ENCODE results near the gene CCDC178.
"Not testable (repeated sequence)": the region's sequence is repeated elsewhere in the genome, so short reads cannot be mapped to it uniquely, and the experiment has no call there.

CCDC178 gene

DNA sequence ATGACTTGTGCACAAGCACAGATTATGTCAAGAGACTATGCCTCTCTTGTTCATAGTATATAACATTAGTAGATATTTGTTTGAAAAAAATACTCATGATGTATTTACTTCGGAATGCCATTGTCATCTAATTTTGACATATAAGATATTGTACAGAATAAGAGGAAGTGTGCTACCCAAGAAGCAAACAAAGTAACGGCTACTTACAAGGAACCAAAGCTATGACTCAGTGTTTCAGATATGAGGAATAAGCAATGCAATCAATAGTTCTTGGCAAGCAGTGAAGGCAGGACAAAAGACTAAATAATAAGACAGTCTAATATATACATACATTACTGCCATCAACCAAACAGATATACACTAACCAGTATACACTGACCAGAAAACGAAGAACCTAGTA is 256.3 kb downstream of the CCDC178 start:
- no peaks in the 10 kb centered on the region for H3K4me1 ChIP-seq (ENCODE audit: control insufficient read depth, insufficient read depth, low read length)
- no peak overlapping the region for H3K4me3 ChIP-seq (ENCODE audit: low read length)
- H3K36me3 ChIP-seq (ENCODE audit: control insufficient read depth, insufficient read depth, low read length), result no peaks in the 10 kb centered on the region
- H3K27ac ChIP-seq (ENCODE audit: low read depth, low read length), result no peak overlapping the region
- no peak overlapping the region for H3K9ac ChIP-seq (ENCODE audit: low read length)
- H3K27me3 ChIP-seq (ENCODE audit: control insufficient read depth, insufficient read depth, low read length), result no peaks in the 10 kb centered on the region

DNA sequence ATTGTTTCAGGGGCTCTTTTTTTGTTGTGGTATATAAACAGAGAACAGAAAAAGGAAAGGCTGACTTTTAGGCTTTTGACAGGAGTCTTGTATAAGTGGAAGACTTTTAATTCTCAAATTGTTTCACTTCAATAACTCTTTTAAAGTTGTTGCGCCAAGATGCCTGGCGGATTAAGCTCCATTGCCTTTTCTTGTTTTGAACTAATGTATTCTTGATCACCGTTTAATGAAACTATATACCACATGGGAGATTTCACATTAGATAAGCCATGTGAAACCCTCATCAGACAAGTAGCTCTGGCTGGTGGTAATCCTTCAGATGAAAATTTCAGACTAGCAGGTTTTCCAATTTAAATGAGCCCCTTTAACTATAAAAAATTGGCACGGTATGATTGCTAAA is 257.4 kb downstream of the CCDC178 start:
- Histone ChIP-seq H3K9ac (ENCODE audit: low read length) (no peak overlapping the region), H3K36me3 (ENCODE audit: control insufficient read depth, insufficient read depth, low read length) (no peaks in the 10 kb centered on the region), H3K27me3 (ENCODE audit: control insufficient read depth, insufficient read depth, low read length) (no peaks in the 10 kb centered on the region), H3K4me1 (ENCODE audit: control insufficient read depth, insufficient read depth, low read length) (no peaks in the 10 kb centered on the region), H3K27ac (ENCODE audit: low read depth, low read length) (no peak overlapping the region), H3K4me3 (ENCODE audit: low read length) (no peak overlapping the region)

DNA sequence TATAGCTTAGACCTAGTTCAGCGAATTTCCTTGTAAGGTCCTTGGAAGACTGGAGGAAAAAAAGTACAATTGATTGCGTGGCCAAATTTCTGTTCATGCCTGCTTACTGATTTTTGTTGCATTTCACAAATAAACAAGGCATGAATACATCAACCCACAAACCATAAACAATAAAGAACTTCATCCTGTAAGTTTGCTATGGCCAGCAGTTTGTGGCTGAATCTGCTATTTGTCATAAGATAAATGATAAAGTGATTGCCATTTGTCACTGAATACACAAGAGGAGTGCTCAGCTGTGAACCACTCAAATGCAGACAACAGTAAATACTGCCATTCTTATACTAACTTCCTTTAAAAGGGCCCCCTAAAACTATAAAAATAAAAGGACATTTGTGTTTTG is 259.5 kb downstream of the CCDC178 start:
- no peaks in the 10 kb centered on the region for H3K4me1 ChIP-seq (ENCODE audit: control insufficient read depth, insufficient read depth, low read length)
- no peaks in the 10 kb centered on the region for H3K36me3 ChIP-seq (ENCODE audit: control insufficient read depth, insufficient read depth, low read length)
- H3K27ac ChIP-seq (ENCODE audit: low read depth, low read length), result no peak overlapping the region
- H3K27me3 ChIP-seq (ENCODE audit: control insufficient read depth, insufficient read depth, low read length), result no peaks in the 10 kb centered on the region
- no peak overlapping the region for H3K9ac ChIP-seq (ENCODE audit: low read length)
- no peak overlapping the region for H3K4me3 ChIP-seq (ENCODE audit: low read length)

DNA sequence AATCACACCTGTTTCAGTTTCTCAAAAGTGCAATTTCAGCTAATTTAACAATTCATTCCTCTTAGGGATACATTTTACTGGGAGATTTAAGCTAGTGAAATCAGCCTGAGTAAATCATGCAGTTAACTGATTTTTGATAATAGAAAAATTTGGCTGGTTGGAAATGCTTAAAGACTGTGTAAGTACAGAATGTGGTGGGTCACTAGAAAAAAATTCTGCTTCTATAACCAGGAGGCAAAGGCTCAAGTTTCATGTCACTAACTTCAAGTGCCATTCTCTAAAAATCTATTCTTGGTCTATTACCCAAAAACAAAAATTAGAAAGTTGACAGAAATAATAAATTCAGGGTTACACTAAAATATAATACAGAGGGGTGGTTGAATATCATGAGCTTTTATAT is 271.3 kb downstream of the CCDC178 start:
- no peaks in the 10 kb centered on the region for H3K27me3 ChIP-seq (ENCODE audit: control insufficient read depth, insufficient read depth, low read length)
- H3K9ac ChIP-seq (ENCODE audit: low read length), result no peak overlapping the region
- H3K36me3 ChIP-seq (ENCODE audit: control insufficient read depth, insufficient read depth, low read length), result no peaks in the 10 kb centered on the region
- no peak overlapping the region for H3K27ac ChIP-seq (ENCODE audit: low read depth, low read length)
- H3K4me1 ChIP-seq (ENCODE audit: control insufficient read depth, insufficient read depth, low read length), result no peaks in the 10 kb centered on the region
- H3K4me3 ChIP-seq (ENCODE audit: low read length), result no peak overlapping the region

DNA sequence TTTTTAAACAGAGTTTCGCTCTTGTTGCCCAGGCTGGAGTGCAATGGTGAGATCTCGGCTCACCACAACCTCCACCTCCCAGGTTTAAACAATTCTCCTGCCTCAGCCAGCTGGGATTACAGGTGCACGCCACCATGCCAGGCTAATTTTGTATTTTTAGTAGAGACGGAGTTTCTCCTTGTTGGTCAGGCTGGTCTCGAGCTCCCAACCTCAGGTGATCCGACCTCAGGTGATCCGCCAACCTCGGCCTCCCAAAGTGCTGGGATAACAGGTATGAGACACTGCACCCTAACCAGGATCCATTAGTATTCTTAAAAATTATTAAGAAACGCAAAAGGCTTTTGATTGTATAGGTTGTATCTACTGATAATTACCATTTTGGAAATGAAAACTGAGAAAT is 276.4 kb downstream of the CCDC178 start:
- H3K27ac ChIP-seq (ENCODE audit: low read depth, low read length); H3K36me3 ChIP-seq (ENCODE audit: control insufficient read depth, insufficient read depth, low read length); H3K4me1 ChIP-seq (ENCODE audit: control insufficient read depth, insufficient read depth, low read length): not testable (repeated sequence)

DNA sequence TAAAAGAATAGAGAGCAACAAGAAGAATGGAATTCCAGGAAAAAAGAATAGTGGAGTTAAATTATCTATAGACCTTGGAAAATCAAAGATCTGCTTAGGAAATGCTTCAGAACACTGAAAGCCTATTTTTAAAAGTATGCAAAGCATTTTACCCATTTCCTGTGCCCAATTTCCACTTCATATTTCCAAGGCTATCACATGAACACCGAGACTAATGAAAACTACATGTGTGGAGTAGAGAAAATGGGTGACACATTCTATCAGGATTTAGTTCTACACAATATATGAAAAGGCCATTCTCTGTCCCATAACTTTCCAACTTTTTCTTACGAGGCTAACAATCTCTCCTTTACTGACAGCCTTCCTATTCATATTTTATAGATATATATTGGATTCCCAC is 279.4 kb downstream of the CCDC178 start:
- no peak overlapping the region for H3K27ac ChIP-seq (ENCODE audit: low read depth, low read length)
- H3K36me3 ChIP-seq (ENCODE audit: control insufficient read depth, insufficient read depth, low read length), result no peaks in the 10 kb centered on the region
- H3K4me3 ChIP-seq (ENCODE audit: low read length), result no peak overlapping the region
- H3K9ac ChIP-seq (ENCODE audit: low read length), result no peak overlapping the region
- no peaks in the 10 kb centered on the region for H3K4me1 ChIP-seq (ENCODE audit: control insufficient read depth, insufficient read depth, low read length)
- H3K27me3 ChIP-seq (ENCODE audit: control insufficient read depth, insufficient read depth, low read length), result no peaks in the 10 kb centered on the region

More for the DNA sequence above, 276.4 kb downstream of the CCDC178 start:
- H3K4me3 ChIP-seq (ENCODE audit: low read length); H3K9ac ChIP-seq (ENCODE audit: low read length); H3K27me3 ChIP-seq (ENCODE audit: control insufficient read depth, insufficient read depth, low read length): not testable (repeated sequence)

DNA sequence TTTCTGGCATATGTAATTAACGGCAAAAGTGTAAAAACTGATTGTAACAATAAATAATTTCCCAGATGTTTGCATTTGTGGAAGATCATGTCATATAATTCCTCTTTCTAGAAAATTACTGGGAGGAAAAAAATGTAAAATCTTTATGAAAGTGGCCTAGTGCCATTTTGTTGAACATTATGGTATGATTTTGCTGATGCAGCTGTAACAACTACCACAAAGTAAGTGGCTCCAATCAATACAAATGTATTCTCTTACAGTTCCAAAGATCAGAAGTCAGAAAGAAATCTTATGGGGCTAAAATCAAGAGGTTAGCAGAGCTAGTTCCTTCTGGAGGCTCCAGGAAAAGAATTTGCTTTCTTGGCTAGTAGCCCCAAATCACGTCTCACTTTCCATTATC is 281.4 kb downstream of the CCDC178 start:
- Histone ChIP-seq H3K27me3 (ENCODE audit: control insufficient read depth, insufficient read depth, low read length) (no peaks in the 10 kb centered on the region), H3K4me3 (ENCODE audit: low read length) (no peak overlapping the region), H3K27ac (ENCODE audit: low read depth, low read length) (no peak overlapping the region), H3K9ac (ENCODE audit: low read length) (no peak overlapping the region), H3K4me1 (ENCODE audit: control insufficient read depth, insufficient read depth, low read length) (no peaks in the 10 kb centered on the region), H3K36me3 (ENCODE audit: control insufficient read depth, insufficient read depth, low read length) (no peaks in the 10 kb centered on the region)

DNA sequence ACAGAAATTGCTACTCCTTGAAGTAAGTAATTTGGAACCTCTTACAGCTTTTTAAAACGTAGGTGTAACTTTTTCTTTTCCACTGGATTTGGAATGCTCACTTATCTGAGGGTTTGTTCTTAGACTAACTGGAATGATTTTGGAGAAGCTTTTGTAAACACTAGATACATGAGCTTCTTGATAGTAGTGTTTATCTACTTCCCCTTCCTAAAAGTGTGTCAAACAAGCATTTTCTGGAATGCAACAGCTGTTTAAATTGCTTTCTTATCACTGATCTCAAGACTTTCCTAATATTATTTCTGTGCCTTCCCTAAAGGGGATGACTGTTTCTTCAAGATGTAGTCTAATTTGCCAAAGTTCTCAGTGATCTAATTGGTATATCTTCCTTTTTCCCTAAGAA is 282.6 kb downstream of the CCDC178 start:
- H3K27ac ChIP-seq (ENCODE audit: low read depth, low read length), result no peak overlapping the region
- no peak overlapping the region for H3K4me3 ChIP-seq (ENCODE audit: low read length)
- no peak overlapping the region for H3K9ac ChIP-seq (ENCODE audit: low read length)
- no peaks in the 10 kb centered on the region for H3K36me3 ChIP-seq (ENCODE audit: control insufficient read depth, insufficient read depth, low read length)
- H3K27me3 ChIP-seq (ENCODE audit: control insufficient read depth, insufficient read depth, low read length), result no peaks in the 10 kb centered on the region
- no peaks in the 10 kb centered on the region for H3K4me1 ChIP-seq (ENCODE audit: control insufficient read depth, insufficient read depth, low read length)

DNA sequence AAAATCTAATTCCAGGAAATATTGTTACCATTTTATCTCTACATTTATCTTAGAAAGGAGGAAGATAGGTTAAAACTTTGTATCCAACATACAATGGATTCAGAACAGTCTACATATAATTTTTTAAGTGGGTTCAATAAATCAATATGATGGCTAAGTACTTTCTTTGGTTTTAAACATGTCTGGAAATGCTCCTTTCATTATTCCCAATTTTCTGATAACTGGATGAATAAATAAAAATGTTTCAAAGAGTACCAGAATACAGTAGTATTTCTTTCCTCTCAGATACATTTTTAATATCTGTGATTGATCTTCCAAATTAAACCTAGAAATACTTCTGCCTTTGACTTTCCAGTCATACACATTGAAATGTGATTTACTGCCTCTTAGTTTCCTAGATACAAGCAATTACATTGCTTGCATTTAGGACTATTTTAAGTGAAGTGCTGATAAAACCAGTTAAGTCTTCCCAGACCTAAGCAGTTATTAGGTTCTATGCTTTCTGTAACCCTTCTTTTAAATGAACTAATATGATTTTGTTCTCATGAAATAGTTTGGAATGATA is 283.5 kb downstream of the CCDC178 start:
- Histone ChIP-seq H3K27ac (ENCODE audit: low read depth, low read length) (no peak overlapping the region), H3K9ac (ENCODE audit: low read length) (no peak overlapping the region), H3K36me3 (ENCODE audit: control insufficient read depth, insufficient read depth, low read length) (no peaks in the 10 kb centered on the region), H3K27me3 (ENCODE audit: control insufficient read depth, insufficient read depth, low read length) (no peaks in the 10 kb centered on the region), H3K4me3 (ENCODE audit: low read length) (no peak overlapping the region), H3K4me1 (ENCODE audit: control insufficient read depth, insufficient read depth, low read length) (no peaks in the 10 kb centered on the region)

DNA sequence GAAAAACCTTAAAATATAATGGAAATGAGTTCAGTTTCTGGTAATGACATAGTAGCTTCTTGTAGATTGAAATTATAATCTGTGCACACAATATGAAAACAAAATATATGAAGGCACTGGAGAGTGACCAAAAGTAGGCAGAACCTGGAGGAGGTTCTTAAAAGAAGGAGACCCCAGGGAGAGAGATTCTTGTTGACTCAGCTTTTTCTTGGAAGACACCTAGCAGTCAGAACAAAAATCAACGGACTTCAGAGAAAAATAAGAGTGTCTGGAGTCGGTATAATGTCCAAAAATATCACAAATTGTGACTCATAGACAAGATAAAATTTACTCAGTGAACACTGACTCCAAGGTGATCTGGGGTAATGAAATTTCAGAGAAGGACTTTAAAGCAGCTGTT is 286.5 kb downstream of the CCDC178 start:
- no peak overlapping the region for H3K9ac ChIP-seq (ENCODE audit: low read length)
- no peaks in the 10 kb centered on the region for H3K36me3 ChIP-seq (ENCODE audit: control insufficient read depth, insufficient read depth, low read length)
- H3K27me3 ChIP-seq (ENCODE audit: control insufficient read depth, insufficient read depth, low read length), result no peaks in the 10 kb centered on the region
- no peaks in the 10 kb centered on the region for H3K4me1 ChIP-seq (ENCODE audit: control insufficient read depth, insufficient read depth, low read length)
- H3K27ac ChIP-seq (ENCODE audit: low read depth, low read length), result no peak overlapping the region
- H3K4me3 ChIP-seq (ENCODE audit: low read length), result no peak overlapping the region

DNA sequence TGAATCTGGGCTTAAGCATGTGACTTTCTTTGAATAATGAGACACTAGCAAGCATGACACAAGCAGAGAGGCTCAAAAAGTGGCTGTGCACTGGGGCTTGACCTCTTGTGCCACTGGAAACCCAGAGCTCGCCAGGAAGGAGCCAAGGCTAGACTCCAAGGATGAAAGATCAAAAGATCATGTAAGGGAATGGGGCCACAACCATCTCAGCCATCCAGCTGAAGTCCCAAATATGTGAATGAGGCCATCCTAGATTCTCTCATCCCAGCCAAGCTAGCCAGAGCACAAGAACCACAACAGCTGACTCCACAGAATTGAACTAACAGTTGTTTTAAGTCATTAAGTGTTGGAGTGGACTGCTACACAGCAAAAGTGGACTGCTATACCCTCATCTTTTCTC is 288.1 kb downstream of the CCDC178 start:
- Histone ChIP-seq H3K27me3 (ENCODE audit: control insufficient read depth, insufficient read depth, low read length) (no peaks in the 10 kb centered on the region), H3K4me1 (ENCODE audit: control insufficient read depth, insufficient read depth, low read length) (no peaks in the 10 kb centered on the region), H3K4me3 (ENCODE audit: low read length) (no peak overlapping the region), H3K36me3 (ENCODE audit: control insufficient read depth, insufficient read depth, low read length) (no peaks in the 10 kb centered on the region), H3K27ac (ENCODE audit: low read depth, low read length) (no peak overlapping the region), H3K9ac (ENCODE audit: low read length) (no peak overlapping the region)

DNA sequence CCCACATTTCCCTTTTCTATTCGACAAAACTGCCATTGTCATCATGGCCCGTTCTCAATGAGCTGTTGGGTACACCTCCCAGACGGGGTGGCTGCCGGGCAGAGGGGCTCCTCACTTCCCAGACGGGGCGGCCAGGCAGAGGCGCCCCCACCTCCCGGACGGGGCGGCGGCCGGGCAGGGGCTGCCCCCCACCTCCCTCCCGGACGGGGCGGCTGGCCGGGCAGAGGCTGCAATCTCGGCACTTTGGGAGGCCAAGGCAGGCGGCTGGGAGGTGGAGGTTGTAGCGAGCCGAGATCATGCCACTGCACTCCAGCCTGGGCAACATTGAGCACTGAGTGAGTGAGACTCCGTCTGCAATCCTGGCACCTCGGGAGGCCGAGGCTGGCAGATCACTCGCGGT is 292.7 kb downstream of the CCDC178 start:
- not testable (repeated sequence) for H3K4me1 ChIP-seq (ENCODE audit: control insufficient read depth, insufficient read depth, low read length); H3K4me3 ChIP-seq (ENCODE audit: low read length); H3K9ac ChIP-seq (ENCODE audit: low read length); H3K27ac ChIP-seq (ENCODE audit: low read depth, low read length); H3K27me3 ChIP-seq (ENCODE audit: control insufficient read depth, insufficient read depth, low read length); H3K36me3 ChIP-seq (ENCODE audit: control insufficient read depth, insufficient read depth, low read length)

DNA sequence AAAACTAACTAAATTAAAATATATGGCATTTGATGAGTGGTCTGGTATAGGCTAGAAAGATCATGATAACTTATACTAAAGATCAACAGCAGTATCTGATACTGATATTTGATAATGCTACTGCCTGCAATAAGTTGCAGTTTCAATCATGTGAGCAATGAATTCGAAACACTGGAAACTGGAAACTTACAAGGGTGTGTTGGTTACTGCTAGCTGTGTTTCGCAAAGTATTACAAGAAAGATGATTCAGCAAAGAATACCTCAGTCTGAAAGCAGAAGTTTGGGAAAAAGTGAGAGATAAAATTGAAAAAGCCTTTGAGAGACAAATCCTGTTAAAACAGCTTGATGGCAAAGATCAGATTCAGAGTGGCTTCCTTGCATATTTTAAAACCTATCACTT is 294.5 kb downstream of the CCDC178 start:
- no peaks in the 10 kb centered on the region for H3K4me1 ChIP-seq (ENCODE audit: control insufficient read depth, insufficient read depth, low read length)
- H3K4me3 ChIP-seq (ENCODE audit: low read length), result no peak overlapping the region
- no peak overlapping the region for H3K27ac ChIP-seq (ENCODE audit: low read depth, low read length)
- H3K9ac ChIP-seq (ENCODE audit: low read length), result no peak overlapping the region
- no peaks in the 10 kb centered on the region for H3K36me3 ChIP-seq (ENCODE audit: control insufficient read depth, insufficient read depth, low read length)
- no peaks in the 10 kb centered on the region for H3K27me3 ChIP-seq (ENCODE audit: control insufficient read depth, insufficient read depth, low read length)
